SIG-M5 treated with dmso at 0.1 percent for 504 hours (cell line): ENCODE measurements around the gene TARBP1.
"Not testable (repeated sequence)": the region's sequence is repeated elsewhere in the genome, so short reads cannot be mapped to it uniquely, and the experiment has no call there.

Experiments used
- DNase-seq: peaks from one replicate; lab custom pipeline; 2025; ENCODE audit not compliant: unreplicated experiment; lab: John Stamatoyannopoulos, UW

The TARBP1 gene

GRCh38 chr1:234478481-234479309 is at the start of gene TARBP1:
Gene TARBP1, minus strand, starts transcription at chr1:234479179. Its CDS starts 76 bp downstream, at chr1:234479103.
- DNase-seq, result peak; percentile 80

- DNase-seq, result peak; percentile 69
Measured at GRCh38 chr1:234528074-234528865, 49.3 kb upstream of the TARBP1 start.

- no peak for DNase-seq
Measured at GRCh38 chr1:234527346-234527745, 48.4 kb upstream of the TARBP1 start.

- no peak for DNase-seq
Measured at GRCh38 chr1:234526922-234527321, 47.9 kb upstream of the TARBP1 start.

GRCh38 chr1:234525099-234525799 is 46.3 kb upstream of the TARBP1 start:
- DNase-seq, result peak; percentile 50

GRCh38 chr1:234521836-234522235 is 42.9 kb upstream of the TARBP1 start:
- DNase-seq, result no peak

- no peak for DNase-seq
Measured at GRCh38 chr1:234520908-234521817, 42.2 kb upstream of the TARBP1 start.

GRCh38 chr1:234519506-234519905 is 40.5 kb upstream of the TARBP1 start:
- DNase-seq, result no peak

- DNase-seq, result no peak
Measured at GRCh38 chr1:234518876-234519275, 39.9 kb upstream of the TARBP1 start.

- DNase-seq, result not testable (repeated sequence)
Measured at GRCh38 chr1:234518086-234518485, 39.1 kb upstream of the TARBP1 start.

GRCh38 chr1:234517110-234517802 is 38.3 kb upstream of the TARBP1 start:
- DNase-seq, result peak; percentile 52

GRCh38 chr1:234515821-234516241 is 36.9 kb upstream of the TARBP1 start:
- DNase-seq, result peak; percentile 27

GRCh38 chr1:234515411-234515810 is 36.4 kb upstream of the TARBP1 start:
- no peak for DNase-seq

- peak; percentile 71 for DNase-seq
Measured at GRCh38 chr1:234512451-234512861, 33.5 kb upstream of the TARBP1 start.

GRCh38 chr1:234509457-234510328 is 30.7 kb upstream of the TARBP1 start:
- no peak for DNase-seq

- no peak for DNase-seq
Measured at GRCh38 chr1:234507626-234508387, 28.8 kb upstream of the TARBP1 start.

- no peak for DNase-seq
Measured at GRCh38 chr1:234507089-234507488, 28.1 kb upstream of the TARBP1 start.

GRCh38 chr1:234505769-234506102 is 26.8 kb upstream of the TARBP1 start:
- no peak for DNase-seq
